ENCODE data around the gene ADGRL4.

The ADGRL4 gene

DNA sequence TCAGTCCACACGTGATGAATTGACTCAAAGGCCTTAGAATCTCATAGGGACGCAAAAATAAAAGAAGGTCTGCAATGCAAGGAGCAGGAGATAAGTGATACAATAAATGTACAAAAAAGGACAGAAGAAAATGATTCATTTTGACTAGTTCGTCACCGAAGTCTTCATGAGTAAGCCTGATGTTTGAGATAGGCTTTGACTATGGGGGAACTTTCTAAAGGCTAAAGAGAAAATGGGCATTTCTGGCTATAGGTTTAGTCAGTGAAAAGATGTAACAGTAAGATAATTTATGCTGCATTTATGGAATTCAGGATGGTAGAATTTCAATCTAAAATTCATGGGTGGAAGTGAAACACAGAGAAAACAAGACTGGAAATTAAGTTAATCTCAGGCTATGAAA, 163.0 kb downstream of the ADGRL4 start:
- no peak for DNase-seq (ENCODE audit: low read depth, low spot score)
- no peak overlapping the region for H3K4me3 ChIP-seq (ENCODE audit: low read length)

DNA sequence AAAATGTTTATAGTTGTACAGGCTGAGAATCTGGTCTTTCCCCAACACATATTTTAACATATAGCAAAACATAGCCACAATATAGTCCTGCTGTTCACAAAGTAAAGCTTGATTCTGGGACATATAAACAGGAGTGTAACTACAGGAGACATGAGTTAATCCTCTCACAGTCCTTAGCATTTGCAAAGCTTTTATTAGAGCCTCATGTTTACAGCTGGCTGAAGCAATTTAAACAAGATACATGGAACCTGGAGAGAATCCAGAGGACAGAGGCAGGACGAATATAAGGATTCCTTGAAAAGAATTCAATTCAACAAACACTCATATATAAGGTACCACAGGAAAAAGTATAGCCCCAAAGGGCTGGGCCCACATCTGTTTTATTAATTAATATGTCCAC, 163.4 kb downstream of the ADGRL4 start:
- H3K4me3 ChIP-seq (ENCODE audit: low read length): no peak overlapping the region
- no peak for DNase-seq (ENCODE audit: low read depth, low spot score)

DNA sequence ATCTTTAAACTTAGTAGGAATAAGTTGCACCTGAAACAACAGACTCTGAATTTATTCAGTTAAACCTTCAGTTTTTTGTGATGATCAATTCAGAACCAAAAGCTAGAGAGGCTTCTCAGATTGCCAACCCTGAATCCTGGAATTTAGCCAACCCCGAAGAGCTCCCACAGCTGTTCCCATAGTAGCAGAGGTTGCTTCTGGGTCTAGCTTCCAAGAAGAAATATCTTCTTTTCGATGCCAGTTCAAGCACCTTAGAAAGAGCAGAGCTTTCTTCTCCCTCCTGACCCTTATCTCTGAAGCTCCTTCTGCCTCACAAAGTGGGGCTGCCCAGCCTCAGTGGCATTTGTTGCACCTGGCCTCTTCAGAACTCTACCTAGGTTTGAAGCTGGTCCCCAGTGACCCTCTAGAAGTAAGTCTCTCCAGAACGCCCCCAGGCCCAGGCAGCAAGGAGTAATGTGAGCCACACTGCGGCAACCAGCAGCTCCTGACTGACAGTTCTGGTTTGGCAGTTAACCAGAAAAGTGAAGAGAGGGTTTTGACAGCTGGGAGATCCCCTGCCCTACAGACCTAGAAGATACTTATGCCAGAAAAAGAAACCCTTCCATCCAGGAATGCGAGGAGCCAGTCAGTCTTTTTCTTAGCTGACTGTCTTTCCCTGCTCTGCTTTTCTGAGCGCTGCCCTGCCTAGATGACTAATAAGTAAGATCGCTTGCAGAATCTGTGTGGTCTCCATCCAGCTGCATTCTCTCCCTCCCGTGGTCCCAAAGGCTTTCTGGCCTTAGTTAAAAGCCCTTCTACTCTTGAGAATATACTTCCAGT, 165.9 kb downstream of the ADGRL4 start:
- DNase-seq (ENCODE audit: low read depth, low spot score): no peak
- no peak overlapping the region for H3K4me3 ChIP-seq (ENCODE audit: low read length)
